H1 (cell line): ENCODE results near the gene BIN1. TPM values are rescaled to one million over a fixed set of nuclear protein-coding genes. Genes with fewer than 3 reads are reported as not detected.

ENCODE experiments used
- RFX5 ChIP-seq: IDR thresholded peaks from 2 replicates; pipeline ENCODE4 v1.6.1; 2011; ENCODE audit warnings: low read depth, low read length, improper control_type of control experiment, borderline replicate concordance
- polyA plus RNA-seq, 7 experiments: library from polyadenylated mRNA; depleted of rRNA in 3 of 7; stranded (reverse) in 5 of 7; unstranded in 2 of 7; fragments of >200 nt in 5 of 7; fragments of 200-250 nt in 2 of 7; gene quantifications; 1 replicate in 5 of 7; 2 replicates in 1 of 7; 4 replicates in 1 of 7; pipeline versions ENCODE4 v1.2.1 to v1.2.3, GENCODE V29; 2011 to 2013; ENCODE audit warnings: missing spikeins in 2 of 7, mixed read lengths in 2 of 7
- total RNA-seq: library from RNA; stranded (reverse); fragmentation: NEBNext Ultra II Directional; extraction: Animal tissue kit (Norgen Biotek cat#: 25700); gene quantifications from 2 replicates; pipeline ENCODE4 v1.2.1, GENCODE V29; 2021

BIN1 gene
- total and polyA plus RNA-seq, 2 of the 8 experiments (the other 6 are each of a cell fraction or from before 2014, with no cell fraction given), result 23.6 to 35.6 TPM

GRCh38 chr2:127085317-127085681 is 21.7 kb downstream of the BIN1 start (continued):
- no peak for TF ChIP-seq RFX5
